ENCODE results near the gene ALDH2. TPM values are rescaled to one million over a fixed set of nuclear protein-coding genes. Genes with fewer than 3 reads are reported as not detected.
"Not testable (repeated sequence)": the region's sequence is repeated elsewhere in the genome, so short reads cannot be mapped to it uniquely, and the experiment has no call there.

The ALDH2 gene
- polyA plus RNA-seq, 1 donor from 2014 or later = 11.9 TPM

GRCh38 chr12:111753144-111753881 lies 13.4 kb upstream of the ALDH2 start:
- Mint-ChIP-seq H3K9me3 (no peaks in the 10 kb centered on the region), H3K27me3 (no peaks in the 10 kb centered on the region), H3K4me3 (no peak overlapping the region), H3K36me3 (peaks cover 5% of the 10 kb centered on the region), H3K27ac (peak overlapping the region in 1 of 3 donors; percentile 53), H3K4me1 (peaks cover 5 to 8% (median 8%) of the 10 kb centered on the region in 3 donors)

- H3K36me3 Mint-ChIP-seq = peaks cover 5% of the 10 kb centered on the region
- H3K9me3 Mint-ChIP-seq = no peaks in the 10 kb centered on the region
- H3K4me1 Mint-ChIP-seq = peaks cover 11 to 21% (median 15%) of the 10 kb centered on the region in 3 donors
- H3K4me3 Mint-ChIP-seq = no peak overlapping the region
- no peak overlapping the region for H3K27ac Mint-ChIP-seq
- no peaks in the 10 kb centered on the region for H3K27me3 Mint-ChIP-seq
Observed at GRCh38 chr12:111754671-111755070, 12.1 kb upstream of the ALDH2 start.

- H3K4me3 Mint-ChIP-seq = no peak overlapping the region
- no peaks in the 10 kb centered on the region for H3K9me3 Mint-ChIP-seq
- H3K4me1 Mint-ChIP-seq = peaks cover 16 to 29% (median 26%) of the 10 kb centered on the region in 3 donors
- peaks cover 5% of the 10 kb centered on the region for H3K36me3 Mint-ChIP-seq
- H3K27ac Mint-ChIP-seq = no peak overlapping the region
- no peaks in the 10 kb centered on the region for H3K27me3 Mint-ChIP-seq
Observed at GRCh38 chr12:111756196-111756595, 10.5 kb upstream of the ALDH2 start.

- peaks cover 19 to 34% (median 29%) of the 10 kb centered on the region in 3 donors for H3K4me1 Mint-ChIP-seq
- H3K4me3 Mint-ChIP-seq = no peak overlapping the region
- no peaks in the 10 kb centered on the region for H3K9me3 Mint-ChIP-seq
- H3K36me3 Mint-ChIP-seq = peaks cover 5% of the 10 kb centered on the region
- no peak overlapping the region for H3K27ac Mint-ChIP-seq
- no peaks in the 10 kb centered on the region for H3K27me3 Mint-ChIP-seq
Observed at GRCh38 chr12:111756681-111757080, 10.1 kb upstream of the ALDH2 start.

GRCh38 chr12:111757361-111758119 lies 9.2 kb upstream of the ALDH2 start:
- Mint-ChIP-seq H3K27me3 (no peaks in the 10 kb centered on the region), H3K4me3 (peak overlapping the region in 2 of 4 donors; percentile 13 to 77), H3K4me1 (peaks cover 23 to 41% (median 36%) of the 10 kb centered on the region in 3 donors), H3K36me3 (peaks cover 5% of the 10 kb centered on the region), H3K9me3 (no peaks in the 10 kb centered on the region), H3K27ac (peak overlapping the region in 2 of 3 donors; percentile 53 to 55)

- no peaks in the 10 kb centered on the region for H3K27me3 Mint-ChIP-seq
- no peaks in the 10 kb centered on the region for H3K9me3 Mint-ChIP-seq
- H3K36me3 Mint-ChIP-seq = peaks cover 5% of the 10 kb centered on the region
- H3K27ac Mint-ChIP-seq = peak overlapping the region in 1 of 3 donors; percentile 55
- H3K4me3 Mint-ChIP-seq = peak overlapping the region in 2 of 4 donors; percentile 23 to 77
- peaks cover 23 to 47% (median 42%) of the 10 kb centered on the region in 3 donors for H3K4me1 Mint-ChIP-seq
Observed at GRCh38 chr12:111758120-111758561, 8.6 kb upstream of the ALDH2 start.

- Mint-ChIP-seq H3K4me3 (peak overlapping the region in 2 of 4 donors; percentile 61 to 70), H3K9me3 (no peaks in the 10 kb centered on the region), H3K27me3 (no peaks in the 10 kb centered on the region), H3K27ac (no peak overlapping the region), H3K36me3 (peaks cover 5% of the 10 kb centered on the region), H3K4me1 (peaks cover 29 to 57% (median 51%) of the 10 kb centered on the region in 3 donors)
Observed at GRCh38 chr12:111759271-111759670, 7.5 kb upstream of the ALDH2 start.

- peaks cover 5% of the 10 kb centered on the region for H3K36me3 Mint-ChIP-seq
- no peaks in the 10 kb centered on the region for H3K9me3 Mint-ChIP-seq
- H3K4me1 Mint-ChIP-seq = peaks cover 33 to 63% (median 55%) of the 10 kb centered on the region in 3 donors
- H3K4me3 Mint-ChIP-seq = no peak overlapping the region
- H3K27me3 Mint-ChIP-seq = no peaks in the 10 kb centered on the region
- H3K27ac Mint-ChIP-seq = no peak overlapping the region
Observed at GRCh38 chr12:111759991-111760390, 6.7 kb upstream of the ALDH2 start.

GRCh38 chr12:111761099-111761498 lies 5.6 kb upstream of the ALDH2 start:
- Mint-ChIP-seq H3K27ac (peak overlapping the region; percentile 36 to 90 (median 67)), H3K9me3 (no peaks in the 10 kb centered on the region), H3K4me3 (peak overlapping the region; percentile 41 to 91 (median 59)), H3K27me3 (no peaks in the 10 kb centered on the region), H3K36me3 (peaks cover 2% of the 10 kb centered on the region), H3K4me1 (peaks cover 34 to 70% (median 60%) of the 10 kb centered on the region in 3 donors)

GRCh38 chr12:111761706-111762105 lies 5.0 kb upstream of the ALDH2 start:
- peaks cover 38 to 73% (median 63%) of the 10 kb centered on the region in 3 donors for H3K4me1 Mint-ChIP-seq
- H3K9me3 Mint-ChIP-seq = peaks cover 0 to 4% (median 1%) of the 10 kb centered on the region in 3 donors
- H3K27me3 Mint-ChIP-seq = peaks cover 3% of the 10 kb centered on the region

GRCh38 chr12:111763552-111763951 lies 3.2 kb upstream of the ALDH2 start:
- Mint-ChIP-seq H3K4me3 (peak overlapping the region in 3 of 4 donors; percentile 63 to 94 (median 82)), H3K27ac (peak overlapping the region in 2 of 3 donors; percentile 50 to 65), H3K4me1 (peaks cover 34 to 68% (median 62%) of the 10 kb centered on the region in 3 donors)
- not testable (repeated sequence) for H3K36me3 Mint-ChIP-seq, H3K9me3 Mint-ChIP-seq, H3K27me3 Mint-ChIP-seq

More at GRCh38 chr12:111761706-111762105, 5.0 kb upstream of the ALDH2 start:
- H3K27ac Mint-ChIP-seq = peak overlapping the region; percentile 36 to 90 (median 67)
- H3K36me3 Mint-ChIP-seq = peaks cover 4% of the 10 kb centered on the region
- peak overlapping the region; percentile 41 to 91 (median 59) for H3K4me3 Mint-ChIP-seq

GRCh38 chr12:111764120-111764821 lies 2.5 kb upstream of the ALDH2 start:
- H3K9me3 Mint-ChIP-seq = peaks cover 0 to 4% (median 1%) of the 10 kb centered on the region in 3 donors
- H3K4me1 Mint-ChIP-seq = peaks cover 34 to 62% (median 59%) of the 10 kb centered on the region in 3 donors
- peaks cover 2% of the 10 kb centered on the region for H3K36me3 Mint-ChIP-seq
- peak overlapping the region; percentile 24 to 98 (median 65) for H3K27ac Mint-ChIP-seq
- H3K4me3 Mint-ChIP-seq = peak overlapping the region; percentile 63 to 94 (median 76)
- peaks cover 5% of the 10 kb centered on the region for H3K27me3 Mint-ChIP-seq

- H3K4me3 Mint-ChIP-seq = peak overlapping the region; percentile 73 to 83 (median 76)
- peaks cover 2% of the 10 kb centered on the region for H3K36me3 Mint-ChIP-seq
- peak overlapping the region; percentile 3 to 91 (median 34) for H3K27ac Mint-ChIP-seq
- peaks cover 18 to 37% (median 35%) of the 10 kb centered on the region in 3 donors for H3K4me1 Mint-ChIP-seq
- H3K27me3 Mint-ChIP-seq = peaks cover 5% of the 10 kb centered on the region
- peaks cover 0 to 4% (median 1%) of the 10 kb centered on the region in 3 donors for H3K9me3 Mint-ChIP-seq
Observed at GRCh38 chr12:111767362-111768158, 827 bp downstream of the ALDH2 start.
